GM12878 (cell line): ENCODE data around the gene ESR1. TPM values are rescaled to one million over a fixed set of nuclear protein-coding genes. Genes with fewer than 3 reads are reported as not detected.

Source experiments
- ATAC-seq: fragments of 200-7000 bp; cut with Tn5 transposase; 3 replicates; pipeline ENCODE4 v1.9.1; 2020; ENCODE audit warnings: mild to moderate bottlenecking, moderate library complexity
- BruUV-seq: library from RNA; stranded (reverse); fragments of 400-500 nt; replicated peaks from 2 replicates; lab custom pipeline; 2021; lab: Mats Ljungman, UMichigan
- CTCF ChIA-PET: fragments of 300-600 bp; sonication (Branson Sonifier 250); formaldehyde crosslinking; extraction: SDS; loops from one replicate; lab custom pipeline; 2021; ENCODE audit warnings: inconsistent platforms; lab: Yijun Ruan, JAX
- POLR2A ChIA-PET: fragments of 350-600 bp; formaldehyde crosslinking; extraction: SDS; loops from one replicate; lab custom pipeline; 2021; ENCODE audit warnings: inconsistent platforms; lab: Charles Lee
- RAD21 ChIA-PET: fragments of 300-600 bp; sonication (Branson Sonifier 250); formaldehyde crosslinking; loops from one replicate; lab custom pipeline; 2023; ENCODE audit warnings: antibody characterized with exemption; ENCODE audit not compliant: unreplicated experiment; lab: Charles Lee
- SMC1A ChIA-PET: fragments of 300-600 bp; sonication (Branson Sonifier 250); formaldehyde crosslinking; loops from one replicate; lab custom pipeline; 2023; ENCODE audit not compliant: unreplicated experiment, uncharacterized antibody; lab: Charles Lee
- DNase-seq: peaks from one replicate; pipeline ENCODE4 v3.0.0-alpha.2; 2011; ENCODE audit warnings: low read depth, low spot score
- FAIRE-seq: peaks from 3 replicates; lab custom pipeline; 2011; peaks lifted over from hg19 to GRCh38; lab: Jason Lieb, UNC
- H2AFZ ChIP-seq: 2 replicates; pipeline ENCODE4 v1.6.0; 2011; ENCODE audit warnings: low read depth, low read length, control low read depth; ENCODE audit not compliant: control insufficient read depth
- H3K27ac ChIP-seq: 2 replicates; pipeline ENCODE4 v1.5.1; 2011; ENCODE audit warnings: control low read depth; ENCODE audit not compliant: control insufficient read depth, insufficient read depth
- H3K27me3 ChIP-seq, 2 experiments: replicated peaks in 1 of 2; 2 replicates each; pipeline versions ENCODE4 v1.6.0 to v1.6.1; 2011; ENCODE audit warnings: low read length in 1 of 2; ENCODE audit not compliant: control insufficient read depth in 2 of 2, insufficient read depth in 2 of 2
- H3K36me3 ChIP-seq, 2 experiments: 2 replicates each; pipeline ENCODE4 v1.5.1; 2011; ENCODE audit warnings: low read length in 1 of 2; ENCODE audit not compliant: control insufficient read depth in 2 of 2, insufficient read depth in 2 of 2
- H3K4me1 ChIP-seq: 2 replicates; pipeline ENCODE4 v1.6.1; 2011; ENCODE audit warnings: mild to moderate bottlenecking, low read length, moderate library complexity, mixed read lengths; ENCODE audit not compliant: control insufficient read depth, insufficient read depth
- H3K4me2 ChIP-seq: 2 replicates; pipeline ENCODE4 v1.6.0; 2011; ENCODE audit warnings: control low read depth; ENCODE audit not compliant: control insufficient read depth, insufficient read depth
- H3K4me3 ChIP-seq: fragments of 200-600 bp; sonication (generic); 2 replicates; pipeline ENCODE4 v1.5.1; 2016
- H3K79me2 ChIP-seq: 2 replicates; pipeline ENCODE4 v1.6.0; 2011; ENCODE audit warnings: low read length; ENCODE audit not compliant: control insufficient read depth, insufficient read depth
- H3K9ac ChIP-seq: 2 replicates; pipeline ENCODE4 v1.8.0; 2011; ENCODE audit warnings: low read length, control low read depth, mixed read lengths; ENCODE audit not compliant: control insufficient read depth, insufficient read depth
- H3K9me3 ChIP-seq: replicated peaks from 3 replicates; pipeline ENCODE4 v1.5.1; 2011; ENCODE audit warnings: mild to moderate bottlenecking, low read length; ENCODE audit not compliant: control insufficient read depth, insufficient read depth
- H4K20me1 ChIP-seq: 2 replicates; pipeline ENCODE4 v1.6.0; 2011; ENCODE audit not compliant: control insufficient read depth, insufficient read depth
- CBX3 ChIP-seq: fragments of 200-600 bp; sonication (generic); IDR thresholded peaks from 2 replicates; pipeline ENCODE4 v1.6.1; 2016; ENCODE audit warnings: low read depth, borderline replicate concordance
- EGR1 ChIP-seq, 2 experiments: IDR thresholded peaks; 1 replicate in 1 of 2; 2 replicates in 1 of 2; pipeline ENCODE4 v1.6.1; 2011 to 2012; ENCODE audit warnings: low read depth in 2 of 2, low read length in 2 of 2, borderline replicate concordance in 1 of 2, mild to moderate bottlenecking in 1 of 2, moderate library complexity in 1 of 2
- FOS ChIP-seq: IDR thresholded peaks from 3 replicates; pipeline ENCODE4 v1.6.1; 2011; ENCODE audit warnings: borderline replicate concordance; ENCODE audit not compliant: insufficient read length; ENCODE audit errors: extremely low read depth
- NBN ChIP-seq: fragments of 450-650 bp; IDR thresholded peaks from 2 replicates; pipeline ENCODE4 v1.6.1; 2016
- NR2C1 ChIP-seq: fragments of 450-650 bp; IDR thresholded peaks from 2 replicates; pipeline ENCODE4 v1.6.1; 2017; ENCODE audit warnings: antibody characterized with exemption, mild to moderate bottlenecking, moderate library complexity
- POLR2A ChIP-seq: IDR thresholded peaks from 2 replicates; pipeline ENCODE4 v1.6.1; 2011; ENCODE audit warnings: low read depth, mild to moderate bottlenecking, low read length
- RCOR1 ChIP-seq: conservative IDR thresholded peaks from 2 replicates; pipeline ENCODE4 v1.6.1; 2012; ENCODE audit warnings: low read depth, low read length, improper control_type of control experiment
- SIN3A ChIP-seq: IDR thresholded peaks from 2 replicates; pipeline ENCODE4 v1.6.1; 2012; ENCODE audit warnings: low read depth, low read length, improper control_type of control experiment
- STAT3 ChIP-seq: IDR thresholded peaks from 2 replicates; pipeline ENCODE4 v1.6.1; 2011; ENCODE audit warnings: low read depth, low read length, improper control_type of control experiment
- ZNF592 ChIP-seq: fragments of 450-650 bp; IDR thresholded peaks from 2 replicates; pipeline ENCODE4 v1.6.1; 2017; ENCODE audit warnings: mild to moderate bottlenecking, moderate library complexity
- WGBS: methylation state at CpG from one replicate; pipeline ENCODE4 v1.1.6; 2016; ENCODE audit warnings: low lambda C conversion rate; ENCODE audit not compliant: insufficient replicate concordance, insufficient coverage; ENCODE audit errors: missing lambda C conversion rate; 5-methylcytosine and 5-hydroxymethylcytosine counted together
- in situ Hi-C: fragments of 300-500 bp; cut with MboI; formaldehyde crosslinking; loops from 9 replicates; pipeline ENCODE4 v1.14.3; 2018; ENCODE audit warnings: mixed read lengths
- intact Hi-C: fragments of 100-400 bp; cut with micrococcal nuclease; formaldehyde crosslinking; loops from one replicate; pipeline ENCODE4 v1.14.2; 2022; ENCODE audit not compliant: unreplicated experiment
- polyA plus RNA-seq, 11 experiments: library from polyadenylated mRNA; depleted of rRNA in 4 of 11; unstranded in 6 of 11; stranded (reverse) in 5 of 11; fragments of >200 nt; fragmentation: Nextera tagmentation in 4 of 11; fragmentation: Illumina TruSeq in 1 of 11; extraction: Ambion mirVana in 4 of 11; extraction: Trizol in 1 of 11; gene quantifications; 1 replicate in 1 of 11; 2 replicates in 10 of 11; pipeline versions ENCODE4 v1.2.1 to v1.2.3, GENCODE V29; 2011 to 2016; ENCODE audit warnings: inconsistent platforms in 2 of 11, missing spikeins in 2 of 11, low read depth in 1 of 11
- total RNA-seq, 4 experiments: library from RNA; depleted of rRNA in 3 of 4; stranded (reverse); fragments of >200 nt in 3 of 4; fragmentation: Illumina TruSeq in 1 of 4; extraction: Trizol in 1 of 4; gene quantifications; 2 replicates each; pipeline versions ENCODE4 v1.2.1 to v1.2.3, GENCODE V29; 2013 to 2021

ESR1 gene
- total and polyA plus RNA-seq, 10 of the 15 experiments (the other 5 are each of a cell fraction or from before 2014, with no cell fraction given) = 0.03 to 0.51 (median 0.21) TPM; not detected in 4

- in situ Hi-C loops = no loop called here
- DNase-seq = no peak
- ChIA-PET SMC1A (interaction anchor here (0.6 to 0.9 kb wide), 2 partner anchors 9 to 77 kb away, joined by 4 to 5 read pairs; no protein-coding TSS in a partner anchor), RAD21 (no interaction called here), POLR2A (interaction anchor here (0.6 kb wide), 1 partner anchor 194 kb away, joined by 6 read pairs; no protein-coding TSS in a partner anchor), CTCF (no interaction called here)
- H3K4me1 ChIP-seq = peaks cover 7% of the 10 kb centered on the region; the same call in 1 of the 2 replicates
- peaks cover 0 to 2% of the 10 kb centered on the region in 2 experiments; a peak in 1 of 4 replicates for H3K36me3 ChIP-seq
- BruUV-seq = no TSS peak
- H3K27ac ChIP-seq = no peak overlapping the region
- no peak overlapping the region for H3K4me2 ChIP-seq
- no peaks in the 10 kb centered on the region for H3K79me2 ChIP-seq
- 79% methylated on average over 5 of the region's 5 CpGs for WGBS
- no peaks in the 10 kb centered on the region; the same call in 2 of the 3 replicates for H3K9me3 ChIP-seq
- H2AFZ ChIP-seq = no peak overlapping the region
- TF ChIP-seq NR2C1 (no peak), POLR2A (no peak), STAT3 (no peak), FOS (no peak), CBX3 (no peak), RCOR1 (no peak), NBN (no peak), EGR1 (IDR thresholded peaks at IDR 0.05; ENCODE audit: borderline replicate concordance in 1 of 2, low read depth in 2 of 2, low read length in 2 of 2) (no peak), ZNF592 (no peak), SIN3A (no peak)
- no peak overlapping the region for H3K4me3 ChIP-seq
- H3K9ac ChIP-seq = no peak overlapping the region
- intact Hi-C loops = no loop called here
- H3K27me3 ChIP-seq = no peaks in the 10 kb centered on the region
- no peaks in the 10 kb centered on the region for H4K20me1 ChIP-seq
- ATAC-seq = no peak
- no peak for FAIRE-seq
Observed at GRCh38 chr6:152164957-152165356, 357.5 kb downstream of the ESR1 start.
